Heart left ventricle (tissue), 13 donors: ENCODE results near the gene FLVCR2.

Source experiments
- POLR2A ChIP-seq, 2 donors: fragments of 450-650 bp; IDR thresholded peaks; one replicate each; pipeline ENCODE4 v1.6.1; 2017; ENCODE audit warnings: antibody characterized with exemption in 2 of 2, mild to moderate bottlenecking in 2 of 2, moderate library complexity in 2 of 2
- TF ChIP-seq, protein P1 (sequence below), 12 donors: fragments of 200-600 bp; sonication (generic) in 4 of 12; IDR thresholded peaks; one replicate each; pipeline versions ENCODE4 v1.5.0 to v1.8.0; 2018 to 2022; ENCODE audit warnings: antibody characterized with exemption in 12 of 12, mild to moderate bottlenecking in 5 of 12
- donor health status: ischemic (EF 13 %, LVEDD 7.1; RV severe dilation, severe dysfunction).
- donor health status: DM: no; HTN: yes; CAD: no.
- donor health status: DM: no; HTN: no; CAD: no.
- donor health status: ischemic (EF 25% LVEDD 6.9; RV normal size, moderate dysfunction).
- donor health status: ischemic (EF 25% LVEDD 5.7; RV mildly dilated, moderate dysfunction).
- donor health status: ischemic (EF 35%, LVEDD 5.7; RV mildly dilated, moderate dysfunction).
- donor health status: nonischemic (EF 11% LVEDD 7.7; RV severe dilation, severe dysfunction).
- donor health status: DM: yes; HTN: yes; CAD: no.
- donor health status: PGD.
- donor health status: ischemic (EF 29% LVEDD 5.4; RV normal size, mild dysfunction).
- donor health status: nonischemic (EF 23%, LVEDD 6.1; RV moderate dilation, normal function).

DNA sequence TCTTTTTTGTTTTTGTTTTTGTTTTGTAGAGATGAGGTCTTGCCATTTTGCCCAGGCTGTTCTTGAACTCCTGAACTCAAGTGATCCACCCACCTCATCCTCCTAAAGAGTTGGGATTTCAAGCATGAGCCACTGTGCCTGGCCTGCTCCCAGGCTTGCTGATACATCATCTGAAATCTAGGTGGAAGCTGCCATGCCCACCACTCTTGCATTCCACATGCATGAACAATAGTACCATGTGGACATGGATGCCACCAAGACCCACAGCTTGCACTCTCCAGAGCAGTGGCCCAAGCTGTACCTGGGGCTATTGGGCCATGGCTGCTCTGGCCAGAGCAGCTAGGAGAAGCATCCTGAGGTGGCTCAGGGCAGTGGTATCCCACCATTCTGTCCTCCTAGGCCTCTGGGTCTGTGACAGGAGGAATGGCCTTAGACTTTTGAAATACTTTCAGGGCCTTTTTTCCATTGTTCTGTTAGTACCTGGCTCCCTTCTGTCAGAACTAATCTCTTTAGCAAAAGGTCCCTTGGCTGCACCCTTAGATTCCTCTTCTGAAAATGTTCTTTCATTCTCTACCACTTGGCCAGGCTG, 13.7 kb downstream of the FLVCR2 start:
- TF ChIP-seq, protein P1, sequence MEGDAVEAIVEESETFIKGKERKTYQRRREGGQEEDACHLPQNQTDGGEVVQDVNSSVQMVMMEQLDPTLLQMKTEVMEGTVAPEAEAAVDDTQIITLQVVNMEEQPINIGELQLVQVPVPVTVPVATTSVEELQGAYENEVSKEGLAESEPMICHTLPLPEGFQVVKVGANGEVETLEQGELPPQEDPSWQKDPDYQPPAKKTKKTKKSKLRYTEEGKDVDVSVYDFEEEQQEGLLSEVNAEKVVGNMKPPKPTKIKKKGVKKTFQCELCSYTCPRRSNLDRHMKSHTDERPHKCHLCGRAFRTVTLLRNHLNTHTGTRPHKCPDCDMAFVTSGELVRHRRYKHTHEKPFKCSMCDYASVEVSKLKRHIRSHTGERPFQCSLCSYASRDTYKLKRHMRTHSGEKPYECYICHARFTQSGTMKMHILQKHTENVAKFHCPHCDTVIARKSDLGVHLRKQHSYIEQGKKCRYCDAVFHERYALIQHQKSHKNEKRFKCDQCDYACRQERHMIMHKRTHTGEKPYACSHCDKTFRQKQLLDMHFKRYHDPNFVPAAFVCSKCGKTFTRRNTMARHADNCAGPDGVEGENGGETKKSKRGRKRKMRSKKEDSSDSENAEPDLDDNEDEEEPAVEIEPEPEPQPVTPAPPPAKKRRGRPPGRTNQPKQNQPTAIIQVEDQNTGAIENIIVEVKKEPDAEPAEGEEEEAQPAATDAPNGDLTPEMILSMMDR (IDR thresholded peaks at IDR 0.05), result no peak
- no peak for TF ChIP-seq POLR2A (IDR thresholded peaks at IDR 0.05)
